Stomach (tissue), 9 donors: ENCODE results near the gene BRD9. TPM values are rescaled to one million over a fixed set of nuclear protein-coding genes. Genes with fewer than 3 reads are reported as not detected.
A peak's percentile ranks its signal among the peaks of the same experiment; 100 is the strongest.

Experiments
- DNase-seq, 2 donors: peaks; one replicate each; pipeline versions ENCODE4 v3.0.0 to v3.0.0-alpha.2; 2013 to 2019
- H3K27ac ChIP-seq, 5 donors: fragments of 200-600 bp in 4 of 5; sonication (generic) in 4 of 5; one replicate each; pipeline ENCODE4 v1.5.1; 2013 to 2019; ENCODE audit warnings: mild to moderate bottlenecking in 1 of 5, moderate library complexity in 1 of 5
- H3K27me3 ChIP-seq, 3 donors: fragments of 200-600 bp; sonication (generic); one replicate each; pipeline ENCODE4 v1.5.1; 2017 to 2019; ENCODE audit warnings: mixed run types in 1 of 3
- H3K36me3 ChIP-seq, 4 donors: fragments of 200-600 bp; sonication (generic); 1 replicate in 3 of 4; 2 replicates in 1 of 4; pipeline ENCODE4 v1.5.1; 2016 to 2019
- H3K4me1 ChIP-seq, 4 donors: fragments of 200-600 bp; sonication (generic); one replicate each; pipeline ENCODE4 v1.5.1; 2016 to 2019
- H3K4me3 ChIP-seq, 4 donors: fragments of 200-600 bp; sonication (generic) in 3 of 4; one replicate each; pipeline ENCODE4 v1.5.1; 2016 to 2019; ENCODE audit warnings: mild to moderate bottlenecking in 1 of 4
- H3K9me3 ChIP-seq, 4 donors: fragments of 200-600 bp; sonication (generic); one replicate each; pipeline ENCODE4 v1.5.1; 2016 to 2019
- CTCF ChIP-seq, 7 experiments: fragments of 450-650 bp in 4 of 7; fragments of 200-600 bp in 3 of 7; sonication (generic) in 3 of 7; IDR thresholded peaks; one replicate each; pipeline ENCODE4 v1.5.1; 2016 to 2019; ENCODE audit warnings: antibody characterized with exemption in 7 of 7, control low read depth in 2 of 7, mild to moderate bottlenecking in 1 of 7
- EP300 ChIP-seq: sonication (generic); formaldehyde crosslinking; IDR thresholded peaks from one replicate; pipeline ENCODE4 v1.6.1; 2017; ENCODE audit warnings: antibody characterized with exemption
- POLR2A ChIP-seq, 4 donors: fragments of 450-650 bp; IDR thresholded peaks; one replicate each; pipeline ENCODE4 v1.6.1; 2016; ENCODE audit warnings: antibody characterized with exemption in 4 of 4, control low read depth in 2 of 4, mild to moderate bottlenecking in 1 of 4, moderate library complexity in 1 of 4
- POLR2AphosphoS5 ChIP-seq, 3 donors: sonication (generic); formaldehyde crosslinking; IDR thresholded peaks; one replicate each; pipeline ENCODE4 v1.6.1; 2016; ENCODE audit warnings: antibody characterized with exemption in 3 of 3
- WGBS, 5 donors: extraction: QIAGEN DNeasy Blood & Tissue Kit in 3 of 5; methylation state at CpG; one replicate each; pipeline versions ENCODE4 v1.1.5 to v1.1.7; 2013 to 2018; 5-methylcytosine and 5-hydroxymethylcytosine counted together
- intact Hi-C: fragments of 100-400 bp; cut with DNase I; formaldehyde crosslinking; loops from one replicate; pipeline ENCODE4 v1.15.1; 2023; ENCODE audit warnings: low total_unique reads
- polyA plus RNA-seq, 3 donors: library from polyadenylated mRNA; stranded (reverse); fragments of 200-250 nt; gene quantifications; one replicate each; pipeline ENCODE4 v1.2.3, GENCODE V29; 2013
- total RNA-seq, 5 donors: library from RNA; depleted of rRNA; stranded (reverse); fragments of >200 nt; gene quantifications; one replicate each; pipeline versions ENCODE4 v1.1.0 to v1.2.3, GENCODE V29; 2014 to 2016
- donor health status: healthy with polysubstance abuse.
- donor health status: Bipolar disorder and iron deficiency.
- donor health status: healthy.

BRD9 gene
- total and polyA plus RNA-seq, 8 donors = 16.2 to 152 (median 40.0) TPM

GRCh38 chr5:862367-863243 is 30.0 kb downstream of the BRD9 start:
- intact Hi-C loops = no loop called here
- DNase-seq = peak in 1 of 2 donors; percentile 48
- Histone ChIP-seq H3K27ac (no peak overlapping the region), H3K4me3 (no peak overlapping the region), H3K36me3 (peaks cover 36 to 78% (median 68%) of the 10 kb centered on the region in 4 donors), H3K4me1 (peaks cover 0 to 5% (median 0%) of the 10 kb centered on the region in 4 donors), H3K27me3 (no peaks in the 10 kb centered on the region), H3K9me3 (no peaks in the 10 kb centered on the region)
- TF ChIP-seq POLR2A (IDR thresholded peaks at IDR 0.05) (no peak), POLR2AphosphoS5 (IDR thresholded peaks at IDR 0.05) (no peak), EP300 (no peak), CTCF (IDR thresholded peaks at IDR 0.05) (no peak)
- WGBS, 5 donors = 82 to 89% (median 88%) methylated on average over 22 to 25 of the region's 25 CpGs

GRCh38 chr5:861442-862366 is 30.9 kb downstream of the BRD9 start:
- 83 to 92% (median 87%) methylated on average over 7 to 22 of the region's 22 CpGs for WGBS, 5 donors
- Histone ChIP-seq H3K27me3 (no peaks in the 10 kb centered on the region), H3K4me1 (peaks cover 0 to 5% (median 0%) of the 10 kb centered on the region in 4 donors), H3K27ac (no peak overlapping the region), H3K9me3 (no peaks in the 10 kb centered on the region), H3K36me3 (peaks cover 28 to 69% (median 59%) of the 10 kb centered on the region in 4 donors), H3K4me3 (no peak overlapping the region)
- TF ChIP-seq POLR2A (IDR thresholded peaks at IDR 0.05) = no peak
- no peak for TF ChIP-seq POLR2AphosphoS5 (IDR thresholded peaks at IDR 0.05)
- TF ChIP-seq EP300 = no peak
- no peak for TF ChIP-seq CTCF (IDR thresholded peaks at IDR 0.05)
- DNase-seq = no peak
- intact Hi-C loops = no loop called here

GRCh38 chr5:860506-861150 is 32.0 kb downstream of the BRD9 start:
- TF ChIP-seq CTCF (IDR thresholded peaks at IDR 0.05) (no peak), POLR2A (IDR thresholded peaks at IDR 0.05) (no peak), EP300 (no peak), POLR2AphosphoS5 (IDR thresholded peaks at IDR 0.05) (no peak)
- Histone ChIP-seq H3K27me3 (peaks cover 0 to 2% (median 0%) of the 10 kb centered on the region in 3 donors), H3K4me1 (peaks cover 0 to 5% (median 0%) of the 10 kb centered on the region in 4 donors), H3K9me3 (no peaks in the 10 kb centered on the region), H3K27ac (no peak overlapping the region), H3K36me3 (peaks cover 28 to 58% (median 49%) of the 10 kb centered on the region in 4 donors), H3K4me3 (no peak overlapping the region)
- WGBS, 5 donors = 91 to 95% (median 92%) methylated on average over 15 of the region's 15 CpGs
- intact Hi-C loops = no loop called here
- DNase-seq = no peak
